ENCODE measurements around the gene PAK3. TPM values are rescaled to one million over a fixed set of nuclear protein-coding genes. Genes with fewer than 3 reads are reported as not detected.

The PAK3 gene
- total RNA-seq (2022; extraction: Qiagen RNA extraction) = 0.02 to 0.16 TPM (median 0.04 TPM) in 4 of 5 replicates, not detected in the other

GRCh38 chrX:111095974-111096895 lies at the start of gene PAK3:
TSS of gene PAK3 (plus strand) at chrX:111096191. CDS start at chrX:111123104, 26,913 bp downstream.

GRCh38 chrX:111270339-111270738 lies 174.3 kb downstream of the PAK3 start, which contains the start of gene CAPN6:
TSS of gene CAPN6 (minus strand) at chrX:111270483. CDS start at chrX:111263936, 6,547 bp downstream.

Other genes with a start within 250 kb of the PAK3 start
- gene CAPN6, start 174.3 kb downstream of the PAK3 start, total RNA-seq (2022; extraction: Qiagen RNA extraction) = 0.02 TPM in 1 of 5 replicates, not detected in the others